ENCODE results near the gene IMP4. TPM values are rescaled to one million over a fixed set of nuclear protein-coding genes. Genes with fewer than 3 reads are reported as not detected.
A peak's percentile ranks its signal among the peaks of the same experiment; 100 is the strongest.
"Not testable (repeated sequence)": the region's sequence is repeated elsewhere in the genome, so short reads cannot be mapped to it uniquely, and the experiment has no call there.

Gene IMP4
- total RNA-seq, 1 experiment from 2014 or later = 207 TPM

DNA sequence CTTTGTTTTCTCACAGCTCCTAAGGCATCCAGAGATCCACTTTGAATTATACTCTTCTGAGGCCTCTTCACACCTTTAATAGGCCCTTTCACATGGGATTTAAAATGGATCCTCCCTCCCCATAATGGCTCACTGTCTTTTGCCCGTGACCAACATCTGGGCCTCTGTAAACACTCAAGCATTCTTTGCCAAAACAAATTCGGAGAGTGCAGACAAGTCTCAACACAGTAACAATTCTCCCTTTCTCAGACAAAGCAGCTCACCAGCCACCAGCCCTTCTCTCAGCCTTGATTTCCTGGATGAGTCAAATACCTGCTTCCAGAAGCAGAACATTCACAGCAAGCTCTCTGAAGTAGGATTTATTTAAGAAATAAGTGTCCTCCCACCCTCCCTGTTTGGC lies 14.0 kb upstream of the IMP4 start:
- no peak overlapping the region for H3K4me3 ChIP-seq (ENCODE audit: low read length)
- ChIA-PET CTCF (no interaction called here), POLR2A (ENCODE audit: unreplicated experiment) (no interaction called here)
- H3K4me2 ChIP-seq (ENCODE audit: low read length) = 0 out of 2 replicates have a peak overlapping the region, but pooled peaks have one; percentile 38
- ATAC-seq (peak; percentile 48), DNase-seq (peak; percentile 36)
- intact Hi-C loops (cut with micrococcal nuclease) = loop anchor here (1.0 kb wide), 1 partner anchor 87 kb away; no protein-coding TSS in a partner anchor
- H2AFZ ChIP-seq (ENCODE audit: low read length) = peak overlapping the region; percentile 28
- H3F3A ChIP-seq (ENCODE audit: low read length, unreplicated experiment) = no peaks in the 10 kb centered on the region
- TF ChIP-seq EZH2phosphoT487 (IDR thresholded peaks at IDR 0.05; ENCODE audit: borderline replicate concordance, low read length) (no peak), EZH2 (IDR thresholded peaks at IDR 0.05; ENCODE audit: low read length, unreplicated experiment) (no peak)
- TF ChIP-seq, protein P1, sequence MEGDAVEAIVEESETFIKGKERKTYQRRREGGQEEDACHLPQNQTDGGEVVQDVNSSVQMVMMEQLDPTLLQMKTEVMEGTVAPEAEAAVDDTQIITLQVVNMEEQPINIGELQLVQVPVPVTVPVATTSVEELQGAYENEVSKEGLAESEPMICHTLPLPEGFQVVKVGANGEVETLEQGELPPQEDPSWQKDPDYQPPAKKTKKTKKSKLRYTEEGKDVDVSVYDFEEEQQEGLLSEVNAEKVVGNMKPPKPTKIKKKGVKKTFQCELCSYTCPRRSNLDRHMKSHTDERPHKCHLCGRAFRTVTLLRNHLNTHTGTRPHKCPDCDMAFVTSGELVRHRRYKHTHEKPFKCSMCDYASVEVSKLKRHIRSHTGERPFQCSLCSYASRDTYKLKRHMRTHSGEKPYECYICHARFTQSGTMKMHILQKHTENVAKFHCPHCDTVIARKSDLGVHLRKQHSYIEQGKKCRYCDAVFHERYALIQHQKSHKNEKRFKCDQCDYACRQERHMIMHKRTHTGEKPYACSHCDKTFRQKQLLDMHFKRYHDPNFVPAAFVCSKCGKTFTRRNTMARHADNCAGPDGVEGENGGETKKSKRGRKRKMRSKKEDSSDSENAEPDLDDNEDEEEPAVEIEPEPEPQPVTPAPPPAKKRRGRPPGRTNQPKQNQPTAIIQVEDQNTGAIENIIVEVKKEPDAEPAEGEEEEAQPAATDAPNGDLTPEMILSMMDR (conservative IDR thresholded peaks at IDR 0.05; ENCODE audit: low read depth, low read length) = no peak
- no peaks in the 10 kb centered on the region for H3K9me2 ChIP-seq (replicated peaks; ENCODE audit: low read length)
- H3K9ac ChIP-seq (ENCODE audit: low read length) = no peak overlapping the region
- no TSS peak for BruUV-seq (replicated peaks)
- H4K20me1 ChIP-seq (ENCODE audit: low read length) = no peaks in the 10 kb centered on the region
- no peaks in the 10 kb centered on the region for H3K36me3 ChIP-seq (ENCODE audit: low read depth, low read length)
- H3K79me2 ChIP-seq (ENCODE audit: low read length) = no peaks in the 10 kb centered on the region
- H3K4me1 ChIP-seq (ENCODE audit: insufficient read depth, low read length) = peaks cover 15% of the 10 kb centered on the region
- peaks cover 11% of the 10 kb centered on the region for H3K27me3 ChIP-seq (ENCODE audit: low read length)
- no peak overlapping the region for H3K27ac ChIP-seq (ENCODE audit: low read length)
- no peaks in the 10 kb centered on the region for H3K9me3 ChIP-seq (ENCODE audit: low read length)

DNA sequence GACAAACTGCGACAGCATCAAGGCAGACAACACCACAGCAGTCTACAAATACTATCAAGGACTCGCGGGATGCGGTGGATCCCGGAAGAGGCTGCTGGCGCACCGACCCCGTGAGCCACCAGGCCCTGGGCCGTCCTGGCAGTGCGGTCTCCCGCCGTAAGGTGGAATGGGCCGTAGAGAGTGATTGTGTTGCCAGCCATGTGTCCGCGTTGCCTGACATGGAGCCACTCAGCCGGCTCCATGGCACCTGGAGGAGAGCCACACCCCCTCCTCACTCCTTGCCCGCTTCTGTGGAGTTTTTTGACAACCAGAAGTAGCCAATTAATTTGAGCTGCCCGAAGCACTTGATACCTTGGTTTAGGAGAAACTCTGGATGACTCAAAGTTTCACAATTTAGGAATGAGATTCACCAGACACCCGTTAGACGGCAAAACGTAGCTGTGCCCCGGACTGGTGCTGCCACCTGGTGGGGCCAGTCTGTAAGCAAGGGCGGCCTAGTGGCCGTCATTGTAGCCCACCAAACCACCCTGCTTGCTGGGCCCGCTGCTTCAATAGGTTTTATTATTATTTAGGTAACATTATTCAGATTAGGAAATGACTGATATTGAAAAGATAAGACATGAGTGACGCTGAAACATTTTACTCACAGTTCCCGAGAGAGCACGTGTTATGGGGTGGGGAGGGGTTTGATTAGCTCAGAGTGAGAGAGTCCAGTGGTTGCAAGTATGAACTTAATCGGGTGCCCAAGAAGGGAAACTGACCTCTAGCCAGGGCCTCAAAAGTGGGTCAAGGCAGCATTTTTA lies 10.2 kb upstream of the IMP4 start:
- Histone ChIP-seq H3K36me3 (ENCODE audit: low read depth, low read length) (no peaks in the 10 kb centered on the region), H2AFZ (ENCODE audit: low read length) (peak overlapping the region; percentile 87), H4K20me1 (ENCODE audit: low read length) (no peaks in the 10 kb centered on the region), H3K9ac (ENCODE audit: low read length) (no peak overlapping the region), H3F3A (ENCODE audit: low read length, unreplicated experiment) (no peaks in the 10 kb centered on the region), H3K4me2 (ENCODE audit: low read length) (peak overlapping the region; percentile 75), H3K79me2 (ENCODE audit: low read length) (no peaks in the 10 kb centered on the region), H3K27me3 (ENCODE audit: low read length) (peaks cover 8% of the 10 kb centered on the region), H3K4me3 (ENCODE audit: low read length) (peak overlapping the region; percentile 49), H3K4me1 (ENCODE audit: insufficient read depth, low read length) (peaks cover 18% of the 10 kb centered on the region), H3K27ac (ENCODE audit: low read length) (no peak overlapping the region), H3K9me2 (replicated peaks; ENCODE audit: low read length) (no peaks in the 10 kb centered on the region), H3K9me3 (ENCODE audit: low read length) (no peaks in the 10 kb centered on the region)
- DNase-seq (peak; percentile 84), ATAC-seq (peak; percentile 56)
- TF ChIP-seq EZH2phosphoT487 (IDR thresholded peaks at IDR 0.05; ENCODE audit: borderline replicate concordance, low read length) = no peak
- TF ChIP-seq, protein P1 (conservative IDR thresholded peaks at IDR 0.05; ENCODE audit: low read depth, low read length) = peak; percentile 98
- no TSS peak for BruUV-seq (replicated peaks)
- ChIA-PET CTCF (interaction anchor here (0.6 to 0.7 kb wide), 2 partner anchors 37 to 80 kb away, joined by 3 to 4 read pairs; no protein-coding TSS in a partner anchor), POLR2A (ENCODE audit: unreplicated experiment) (interaction anchor here (0.6 to 0.7 kb wide), 2 partner anchors 43 to 148 kb away, joined by 3 read pairs; no protein-coding TSS in a partner anchor)
- intact Hi-C loops (cut with micrococcal nuclease) = loop anchor here (1.0 to 2.0 kb wide), 2 partner anchors 92 to 150 kb away; partner anchors contain the start of gene MZT2B

DNA sequence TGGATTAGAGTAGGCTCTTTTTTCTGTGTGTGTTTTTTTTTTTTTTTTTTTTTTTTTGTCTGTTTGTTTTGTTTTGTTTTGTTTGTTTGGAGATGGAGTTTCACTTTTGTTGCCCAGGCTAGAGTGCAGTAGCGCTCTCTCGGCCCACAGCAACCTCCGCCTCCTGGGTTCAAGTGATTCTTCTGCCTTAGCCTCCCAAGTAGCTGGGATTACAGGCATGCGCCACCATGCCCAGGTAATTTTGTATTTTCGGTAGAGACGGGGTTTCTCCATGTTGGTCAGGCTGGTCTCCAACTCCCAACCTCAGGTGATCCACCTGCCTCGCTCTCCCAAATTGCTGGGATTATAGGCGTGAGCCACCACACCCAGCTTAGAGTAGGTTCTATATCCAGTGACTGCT lies 9.4 kb upstream of the IMP4 start:
- BruUV-seq (replicated peaks); H3K9me3 ChIP-seq (ENCODE audit: low read length); H3K36me3 ChIP-seq (ENCODE audit: low read depth, low read length); ATAC-seq; H4K20me1 ChIP-seq (ENCODE audit: low read length); H3K79me2 ChIP-seq (ENCODE audit: low read length); H3K9ac ChIP-seq (ENCODE audit: low read length); CTCF ChIA-PET; DNase-seq; H3K27me3 ChIP-seq (ENCODE audit: low read length); H3K9me2 ChIP-seq (replicated peaks; ENCODE audit: low read length); H3K4me3 ChIP-seq (ENCODE audit: low read length); H3K4me2 ChIP-seq (ENCODE audit: low read length); H3F3A ChIP-seq (ENCODE audit: low read length, unreplicated experiment); H3K27ac ChIP-seq (ENCODE audit: low read length); POLR2A ChIA-PET (ENCODE audit: unreplicated experiment): not testable (repeated sequence)
- peaks cover 17% of the 10 kb centered on the region for H3K4me1 ChIP-seq (ENCODE audit: insufficient read depth, low read length)
- H2AFZ ChIP-seq (ENCODE audit: low read length) = peak overlapping the region; percentile 87; the same call in 1 of the 2 replicates
- intact Hi-C loops (cut with micrococcal nuclease) = loop anchor here (2.0 kb wide), 1 partner anchor 92 kb away; no protein-coding TSS in a partner anchor
